Astrocyte of the hippocampus (primary cell): Measurements from ENCODE around the gene KRTAP10-9.
A peak's percentile ranks its signal among the peaks of the same experiment; 100 is the strongest.
"Not testable (repeated sequence)": the region's sequence is repeated elsewhere in the genome, so short reads cannot be mapped to it uniquely, and the experiment has no call there.

Experiments used
- DNase-seq: peaks from one replicate; pipeline ENCODE4 v3.0.0; 2011; ENCODE audit warnings: low read depth, low spot score

Gene KRTAP10-9

DNA sequence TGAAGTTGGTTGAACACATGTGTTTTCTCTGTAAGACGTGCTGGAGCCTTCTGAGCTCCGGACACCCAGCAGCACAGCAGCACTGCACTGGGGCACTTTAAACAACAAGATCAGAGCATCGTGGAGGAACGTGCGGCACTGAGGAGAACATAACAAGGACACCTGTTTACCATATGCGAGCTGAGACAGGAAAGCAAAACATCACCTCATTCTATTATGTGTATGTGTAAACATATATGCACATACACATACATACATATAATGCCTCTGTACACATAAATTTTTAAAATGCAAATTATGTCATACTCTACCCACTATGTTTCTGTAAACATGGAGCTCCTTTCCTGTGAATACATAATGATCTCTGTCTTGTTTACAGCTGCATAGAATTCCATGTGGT, 31.4 kb upstream of the KRTAP10-9 start:
- no peak for DNase-seq

DNA sequence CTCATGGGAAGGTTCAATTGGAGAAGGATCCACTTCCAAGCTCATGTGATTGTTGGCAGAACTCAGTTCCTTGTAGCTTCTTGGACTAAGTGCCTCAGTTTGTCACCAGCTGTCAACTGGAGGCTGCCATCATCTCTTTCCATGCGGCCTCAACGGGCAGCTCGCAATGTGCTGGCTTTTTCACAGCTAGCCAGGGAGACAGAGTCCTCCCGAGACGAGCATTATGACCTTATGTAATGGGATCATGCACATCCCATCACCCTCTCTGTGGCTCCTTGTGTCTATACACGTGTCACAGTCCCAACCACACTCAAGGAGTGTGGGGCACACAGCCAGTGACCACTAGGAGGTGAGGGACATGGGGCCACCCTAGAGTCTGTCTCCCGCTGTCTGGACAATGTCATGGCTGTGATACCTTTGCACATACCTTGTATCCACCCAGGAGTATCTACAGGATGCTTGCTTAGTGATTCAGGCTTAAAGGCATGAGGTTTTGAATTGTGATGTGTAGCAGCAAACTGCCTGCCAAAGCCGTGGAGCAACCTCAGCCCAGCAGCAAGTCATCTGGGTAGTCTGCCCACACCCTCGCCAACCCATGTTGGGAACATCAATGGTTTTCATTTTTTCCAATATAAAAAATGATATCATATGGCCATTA, 30.7 kb upstream of the KRTAP10-9 start:
- DNase-seq = peak; percentile 33

DNA sequence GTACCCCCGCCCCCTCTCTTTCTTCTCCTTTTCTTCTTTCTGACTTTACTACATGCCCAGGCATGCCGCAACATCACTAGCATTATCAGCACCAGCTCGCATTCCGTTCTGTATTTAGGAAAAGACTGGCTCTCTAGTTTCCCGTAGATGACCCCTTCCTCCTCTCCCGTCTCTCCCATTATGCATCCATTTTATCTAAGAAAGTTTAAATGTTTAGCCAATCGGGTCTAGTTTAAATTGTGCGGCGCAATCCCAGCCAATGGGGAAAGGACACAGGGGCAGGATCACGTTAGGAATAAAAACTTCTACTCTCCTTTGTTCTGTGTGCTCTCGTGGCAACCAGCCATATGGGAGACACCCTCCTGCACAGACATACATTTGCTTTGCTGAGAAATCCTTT, 28.8 kb upstream of the KRTAP10-9 start:
- DNase-seq = no peak

DNA sequence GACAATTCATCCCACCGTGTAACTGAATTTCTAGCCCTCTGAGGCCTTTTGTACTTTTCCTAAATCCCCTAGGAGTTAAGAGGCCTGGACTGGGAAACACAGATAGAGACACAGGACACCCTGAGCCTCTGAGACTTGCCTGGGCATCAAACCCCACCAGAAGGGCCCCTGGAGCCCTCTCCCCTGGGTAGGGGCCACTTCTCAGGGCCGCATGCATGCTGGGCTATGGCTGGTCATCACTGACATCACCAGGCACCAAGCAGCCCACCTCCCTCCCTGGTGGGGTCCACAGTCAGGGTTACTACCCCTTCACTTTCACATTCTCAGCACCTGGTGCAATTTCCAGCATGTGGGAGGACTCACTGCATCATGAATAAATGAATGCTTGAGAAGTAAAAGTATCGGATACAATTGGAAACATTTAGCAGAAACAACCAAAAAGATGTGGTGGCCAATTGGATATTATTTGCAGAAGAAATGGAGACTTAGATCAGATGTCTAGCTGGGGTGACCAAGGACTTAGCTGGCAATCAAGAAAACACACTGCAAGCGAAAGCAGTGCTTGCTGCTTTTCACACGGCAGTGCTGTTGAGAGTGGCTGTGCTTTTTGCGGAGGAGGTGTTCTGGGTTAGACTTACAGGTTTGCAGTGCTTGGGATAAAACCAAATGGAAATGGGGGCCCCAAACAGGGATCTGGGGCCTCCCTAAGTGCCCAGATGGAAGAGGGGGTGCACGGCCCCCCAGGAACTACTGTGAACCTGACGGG, 27.4 kb upstream of the KRTAP10-9 start:
- no peak for DNase-seq

DNA sequence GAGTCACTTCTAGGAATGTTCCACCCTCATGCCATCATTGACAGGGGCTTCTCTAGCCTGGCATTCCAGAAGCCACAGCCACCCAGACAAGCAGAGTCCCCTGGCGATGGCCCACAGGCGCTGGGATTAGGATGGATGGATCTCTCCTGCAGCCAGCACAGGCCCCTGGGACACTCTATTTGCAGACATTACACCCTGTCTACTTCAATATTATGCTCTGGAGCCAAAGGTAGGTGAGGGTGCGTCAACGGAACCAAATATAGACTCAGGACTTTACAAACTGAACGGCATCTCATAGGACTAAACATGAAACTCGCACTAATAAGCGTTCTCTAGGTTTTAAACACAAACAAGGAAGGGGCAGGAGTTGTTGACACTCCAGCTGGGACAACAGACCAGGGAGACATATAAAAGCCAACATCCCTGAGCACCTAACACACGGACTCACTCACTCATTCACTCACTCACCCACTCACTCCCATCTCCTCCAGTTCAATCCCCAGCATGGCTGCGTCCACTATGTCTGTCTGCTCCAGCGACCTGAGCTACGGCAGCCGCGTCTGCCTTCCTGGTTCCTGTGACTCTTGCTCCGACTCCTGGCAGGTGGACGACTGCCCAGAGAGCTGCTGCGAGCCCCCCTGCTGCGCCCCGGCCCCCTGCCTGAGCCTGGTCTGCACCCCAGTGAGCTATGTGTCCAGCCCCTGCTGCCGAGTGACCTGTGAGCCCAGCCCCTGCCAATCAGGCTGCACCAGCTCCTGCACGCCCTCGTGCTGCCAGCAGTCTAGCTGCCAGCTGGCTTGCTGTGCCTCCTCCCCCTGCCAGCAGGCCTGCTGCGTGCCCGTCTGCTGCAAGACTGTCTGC, 26.5 kb upstream of the KRTAP10-9 start, which contains the start of gene KRTAP10-7:
TSS of gene KRTAP10-7 (plus strand) at position 480 of the 861 bp plus-strand sequence. CDS start at position 505, 25 bp downstream.
- not testable (repeated sequence) for DNase-seq

DNA sequence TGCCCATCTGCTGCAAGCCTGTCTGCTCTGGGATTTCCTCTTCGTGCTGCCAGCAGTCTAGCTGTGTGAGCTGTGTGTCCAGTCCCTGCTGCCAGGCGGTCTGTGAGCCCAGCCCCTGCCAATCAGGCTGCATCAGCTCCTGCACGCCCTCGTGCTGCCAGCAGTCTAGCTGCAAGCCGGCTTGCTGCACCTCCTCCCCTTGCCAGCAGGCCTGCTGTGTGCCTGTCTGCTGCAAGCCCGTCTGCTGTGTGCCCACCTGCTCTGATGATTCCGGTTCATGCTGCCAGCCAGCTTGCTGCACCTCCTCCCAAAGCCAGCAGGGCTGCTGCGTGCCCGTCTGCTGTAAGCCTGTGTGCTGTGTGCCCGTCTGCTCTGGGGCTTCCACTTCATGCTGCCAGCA, 25.8 kb upstream of the KRTAP10-9 start:
- not testable (repeated sequence) for DNase-seq

DNA sequence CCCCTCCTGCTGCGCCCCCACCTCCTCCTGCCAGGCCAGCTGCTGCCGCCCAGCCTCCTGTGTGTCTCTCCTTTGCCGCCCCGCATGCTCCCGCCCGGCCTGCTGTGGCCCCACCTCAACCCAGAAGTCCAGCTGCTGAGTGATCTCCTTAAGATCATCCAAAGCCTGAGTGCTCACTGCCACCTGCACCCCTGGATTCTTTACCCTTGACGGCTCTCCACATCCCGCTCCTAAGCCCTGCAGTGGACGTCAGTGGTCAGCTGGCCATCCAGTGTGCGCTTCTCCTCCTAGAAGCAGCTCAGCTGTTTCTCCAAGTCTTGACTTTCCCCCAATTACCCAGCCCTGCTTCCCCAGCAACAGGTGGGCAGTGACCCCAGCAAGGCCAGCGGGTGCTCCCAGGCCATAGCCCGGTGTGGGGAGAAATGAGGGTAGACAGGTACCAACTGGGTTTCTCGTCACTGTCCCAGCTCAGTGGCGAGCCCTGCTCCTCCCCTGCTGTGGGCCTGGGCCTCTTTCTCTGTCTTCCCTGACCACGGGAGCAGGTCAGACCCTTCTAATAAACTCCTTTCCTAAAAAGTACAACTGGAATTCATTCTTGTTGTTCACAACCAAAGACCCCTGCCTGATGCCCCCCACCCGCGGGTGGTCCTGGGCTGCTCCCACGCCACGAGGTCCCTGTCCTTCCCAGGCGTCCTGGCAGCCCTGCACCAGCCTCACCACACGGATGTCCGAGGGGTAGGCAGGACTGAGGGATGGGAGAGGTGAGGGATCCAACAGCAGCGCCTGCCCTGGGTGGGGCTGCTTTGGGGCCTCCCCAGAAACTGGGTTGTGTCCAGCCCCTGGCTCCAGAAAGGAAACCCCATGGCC, 25.1 kb upstream of the KRTAP10-9 start:
- no peak for DNase-seq

DNA sequence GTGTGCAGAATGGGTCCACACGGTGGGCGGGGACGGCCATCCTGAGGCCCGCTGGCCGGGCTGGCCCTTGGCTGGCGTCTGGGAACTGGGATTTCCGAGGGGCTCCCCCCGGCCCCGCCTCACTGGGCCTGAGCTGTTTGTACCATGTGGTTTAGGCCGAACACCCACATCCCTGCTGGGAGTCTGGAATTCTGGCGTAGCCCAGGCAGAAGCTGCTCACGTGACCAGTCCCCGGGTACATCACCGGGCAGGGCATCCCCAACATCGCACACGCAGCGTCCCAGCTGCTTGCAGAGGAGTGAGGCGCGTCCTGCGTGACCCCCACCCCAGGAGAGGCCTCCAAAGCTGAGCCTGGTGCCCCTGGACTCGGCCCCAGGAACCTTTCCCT, 24.4 kb upstream of the KRTAP10-9 start:
- no peak for DNase-seq

DNA sequence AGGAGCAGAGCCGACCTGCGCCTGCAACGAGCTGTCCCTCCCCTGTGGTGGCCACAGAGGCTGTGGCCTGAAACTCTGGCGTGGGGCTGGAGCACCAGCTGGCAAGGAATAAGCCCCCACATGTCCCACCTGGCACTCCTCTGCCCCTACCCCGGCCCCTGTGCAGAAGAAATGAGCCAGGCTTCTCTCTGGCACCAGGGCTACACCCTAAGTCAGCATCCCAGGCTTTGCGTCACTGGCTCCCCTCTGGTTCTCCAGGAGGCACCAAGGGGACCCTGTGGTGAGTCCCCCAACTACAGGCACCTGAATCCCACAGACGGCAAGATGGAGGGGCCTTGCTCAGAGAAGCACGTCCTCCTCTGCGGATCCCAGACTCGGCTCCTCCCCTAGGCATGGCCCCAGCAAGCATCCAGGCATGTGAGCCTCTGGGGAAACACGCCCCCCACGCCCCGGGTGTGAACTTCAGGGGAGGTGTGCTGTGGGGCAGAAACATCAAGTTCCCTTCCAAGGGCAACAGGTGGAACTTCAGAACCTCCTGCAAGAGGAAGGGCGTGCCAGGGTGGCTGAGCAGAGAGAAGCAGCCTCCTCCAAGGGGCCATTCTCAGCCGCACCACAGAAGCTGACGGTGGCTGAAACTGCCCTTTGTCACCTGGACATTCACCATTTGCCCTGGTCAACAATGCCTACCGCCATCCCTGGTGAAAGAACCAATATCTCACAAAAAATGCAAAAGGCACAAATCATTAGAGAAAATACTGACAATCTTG, 23.6 kb upstream of the KRTAP10-9 start:
- no peak for DNase-seq

DNA sequence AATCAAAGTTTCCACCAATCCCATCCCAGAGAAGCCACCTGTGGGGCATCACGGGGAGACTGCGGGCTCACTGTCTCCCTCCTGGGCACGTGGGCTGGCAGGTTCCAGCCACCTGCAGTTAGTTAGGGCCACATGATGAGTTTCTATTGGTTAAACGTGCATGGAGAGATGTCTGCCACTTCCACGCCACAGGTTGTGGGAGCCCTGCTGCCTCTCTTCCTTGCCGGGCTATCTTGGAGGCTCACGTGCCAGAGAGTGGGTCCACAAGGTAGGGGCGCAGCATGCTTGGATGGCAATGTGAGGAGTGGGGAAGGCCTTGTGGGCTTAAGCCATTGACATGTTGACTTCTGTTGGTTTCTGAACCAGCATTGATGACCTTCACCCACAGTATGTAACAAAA, 23.0 kb upstream of the KRTAP10-9 start:
- no peak for DNase-seq

DNA sequence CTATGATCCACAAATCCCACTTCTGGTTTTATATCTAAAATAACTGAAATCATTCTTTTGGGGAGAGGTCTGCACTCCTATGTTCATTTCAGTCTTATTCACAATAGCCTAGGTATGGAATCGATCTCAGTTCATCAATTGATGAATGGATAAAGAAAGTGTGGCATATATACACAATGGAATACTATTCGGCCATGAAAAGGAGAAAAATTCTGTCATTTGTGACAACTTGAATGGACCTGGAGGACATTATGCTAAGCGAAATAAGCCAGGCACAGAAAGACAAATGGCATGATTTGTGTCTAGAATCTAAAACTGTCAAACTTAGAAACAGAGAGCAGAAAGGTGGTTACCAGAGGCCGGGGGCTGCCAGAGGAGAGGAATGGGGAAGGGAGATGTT, 20.4 kb upstream of the KRTAP10-9 start:
- no peak for DNase-seq

DNA sequence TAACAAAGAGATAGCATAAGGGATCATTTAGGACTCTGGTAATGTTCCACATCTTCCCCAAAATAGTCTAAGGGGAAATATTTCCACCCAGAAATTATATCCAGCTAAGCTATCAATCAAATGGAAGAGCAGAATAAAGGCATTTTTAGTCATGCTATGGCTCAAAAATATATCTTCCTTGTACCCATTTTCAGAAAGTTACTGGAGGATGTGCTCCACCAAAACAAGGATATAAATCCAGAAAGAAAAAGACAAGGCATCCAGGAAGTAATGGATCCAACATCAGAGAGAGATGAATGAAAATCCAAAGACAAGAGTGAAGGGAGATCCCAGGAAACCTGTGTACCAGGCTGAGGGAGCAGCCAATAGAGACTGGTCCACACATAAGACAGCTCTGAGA, 17.7 kb upstream of the KRTAP10-9 start:
- no peak for DNase-seq

DNA sequence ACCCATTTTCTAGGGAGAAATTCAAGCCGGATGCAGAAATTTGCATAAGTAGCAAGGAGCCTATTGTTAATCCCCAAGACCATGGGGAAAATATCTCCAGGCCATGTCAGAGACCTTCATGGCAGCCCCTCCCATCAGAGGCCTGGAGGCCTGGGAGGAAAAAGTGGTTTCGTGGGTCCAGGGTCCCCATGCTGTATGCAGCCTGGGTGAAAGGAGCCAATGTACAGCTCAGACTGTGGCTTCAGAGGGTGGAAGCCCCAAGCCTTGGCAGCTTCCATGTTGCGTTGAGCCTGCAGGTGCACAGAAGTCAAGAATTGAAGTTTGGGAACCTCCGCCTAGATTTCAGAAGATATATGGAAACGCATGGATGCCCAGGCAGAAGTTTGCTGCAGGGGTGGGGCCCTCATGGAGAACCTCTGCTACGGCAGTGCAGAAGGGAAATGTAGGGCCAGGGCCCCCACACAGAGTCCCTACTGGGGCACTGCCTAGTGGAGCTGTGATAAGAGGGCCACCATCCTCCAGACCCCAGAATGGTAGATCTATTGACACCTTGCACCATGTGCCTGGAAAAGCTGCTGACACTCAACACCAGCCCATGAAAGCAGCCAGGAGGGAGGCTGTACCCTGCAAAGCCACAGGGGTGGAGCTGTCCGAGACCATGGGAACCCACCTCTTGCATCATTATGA, 16.6 kb upstream of the KRTAP10-9 start:
- not testable (repeated sequence) for DNase-seq

DNA sequence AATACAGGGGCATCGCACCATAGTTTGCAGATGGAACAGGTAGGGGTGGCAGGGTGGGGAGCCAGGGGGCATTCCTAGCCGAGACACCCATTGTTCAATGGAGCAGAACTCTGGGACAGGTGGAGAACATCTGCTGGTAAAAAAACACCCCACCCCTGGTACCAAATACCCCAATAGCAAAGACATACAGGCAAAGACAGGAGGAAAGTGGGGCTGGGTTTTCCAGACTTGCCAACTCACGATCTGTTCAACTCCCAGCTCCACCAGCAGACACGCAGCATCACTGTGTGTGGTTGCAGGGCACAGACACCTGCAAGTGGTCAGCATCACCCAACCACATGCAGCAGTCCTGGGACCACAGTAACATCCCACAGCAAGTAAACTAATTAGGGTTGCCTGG, 15.3 kb upstream of the KRTAP10-9 start:
- no peak for DNase-seq

DNA sequence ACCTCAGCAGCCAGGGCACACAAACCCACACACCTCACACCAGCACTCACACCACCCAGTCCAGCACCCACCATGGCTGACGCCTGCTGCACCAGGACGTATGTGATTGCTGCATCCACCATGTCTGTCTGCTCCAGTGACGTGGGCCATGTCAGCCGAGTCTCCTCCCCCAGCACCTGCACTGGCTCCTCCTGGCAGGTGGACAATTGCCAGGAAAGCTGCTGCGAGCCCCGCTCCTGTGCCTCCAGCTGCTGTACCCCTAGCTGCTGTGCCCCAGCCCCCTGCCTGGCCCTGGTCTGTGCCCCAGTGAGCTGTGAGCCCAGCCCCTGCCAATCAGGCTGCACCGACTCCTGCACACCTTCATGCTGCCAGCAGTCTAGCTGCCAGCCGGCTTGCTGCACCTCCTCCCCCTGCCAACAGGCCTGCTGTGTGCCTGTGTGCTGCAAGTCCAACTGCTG, 14.8 kb upstream of the KRTAP10-9 start, which contains the start of gene KRTAP10-8:
TSS of gene KRTAP10-8 (plus strand) at position 51 of the 458 bp plus-strand sequence. CDS start at position 73, 22 bp downstream.
- DNase-seq = no peak

DNA sequence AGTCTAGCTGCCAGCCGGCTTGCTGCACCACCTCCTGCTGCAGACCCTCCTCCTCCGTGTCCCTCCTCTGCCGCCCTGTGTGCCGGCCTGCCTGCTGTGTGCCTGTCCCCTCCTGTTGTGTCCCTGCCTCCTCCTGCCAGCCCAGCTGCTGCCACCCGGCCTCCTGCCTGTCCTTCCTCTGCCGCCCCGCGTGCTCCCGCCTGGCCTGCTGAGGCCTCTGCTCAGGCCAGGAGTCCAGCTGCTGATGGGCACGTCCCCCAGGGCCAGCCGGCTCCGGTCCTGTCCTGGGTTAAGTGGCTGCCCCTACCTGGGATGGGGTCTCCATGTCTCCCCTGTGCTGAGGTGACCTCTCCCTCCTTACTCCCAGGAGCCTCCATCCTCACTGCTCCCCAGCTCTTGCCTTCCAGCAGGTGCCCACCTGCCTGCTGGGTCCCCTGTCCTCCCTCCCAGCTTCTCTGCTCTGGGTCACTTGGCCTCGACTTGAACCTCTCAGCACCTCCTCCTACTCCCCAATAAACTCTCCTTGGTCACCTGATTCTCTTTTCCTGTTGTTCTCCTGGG, 14.1 kb upstream of the KRTAP10-9 start:
- no peak for DNase-seq

DNA sequence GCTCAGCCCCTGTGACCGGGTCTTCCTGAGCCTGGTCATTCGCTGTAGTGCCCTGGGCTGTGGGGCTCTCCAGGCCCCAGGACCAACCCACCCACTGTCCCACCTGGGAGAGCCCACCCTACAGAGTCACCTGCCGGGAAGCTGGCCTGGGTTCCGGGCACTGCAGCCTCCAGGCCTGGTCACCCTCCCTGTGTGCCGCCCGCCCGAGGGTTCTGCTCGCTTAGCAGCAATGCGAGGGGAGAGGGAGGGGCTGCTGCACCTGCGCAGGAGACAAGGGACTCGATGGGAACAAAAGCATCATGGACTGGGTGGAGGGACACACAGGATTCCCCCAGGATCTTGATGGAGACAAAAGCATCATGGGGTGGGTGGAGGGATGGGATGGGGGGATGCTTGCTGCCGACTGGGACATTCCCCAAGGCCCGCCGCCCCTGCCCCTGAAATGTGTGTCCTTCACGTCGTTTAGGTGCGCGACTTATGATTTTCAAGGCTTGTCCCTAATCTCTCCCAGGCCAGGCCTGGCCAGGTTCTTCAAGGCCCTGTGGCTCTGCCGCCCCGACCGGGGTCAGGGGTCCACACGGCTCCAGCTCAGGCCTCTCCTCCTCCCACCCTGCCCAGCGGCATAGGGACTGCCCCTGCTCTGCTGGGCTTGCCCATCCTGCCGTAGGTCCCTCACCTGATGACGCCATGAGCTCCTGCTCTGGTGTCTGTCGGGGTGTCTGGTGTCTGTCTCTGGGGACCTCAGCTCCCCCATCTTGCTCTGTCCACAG, 13.3 kb upstream of the KRTAP10-9 start:
- no peak for DNase-seq

DNA sequence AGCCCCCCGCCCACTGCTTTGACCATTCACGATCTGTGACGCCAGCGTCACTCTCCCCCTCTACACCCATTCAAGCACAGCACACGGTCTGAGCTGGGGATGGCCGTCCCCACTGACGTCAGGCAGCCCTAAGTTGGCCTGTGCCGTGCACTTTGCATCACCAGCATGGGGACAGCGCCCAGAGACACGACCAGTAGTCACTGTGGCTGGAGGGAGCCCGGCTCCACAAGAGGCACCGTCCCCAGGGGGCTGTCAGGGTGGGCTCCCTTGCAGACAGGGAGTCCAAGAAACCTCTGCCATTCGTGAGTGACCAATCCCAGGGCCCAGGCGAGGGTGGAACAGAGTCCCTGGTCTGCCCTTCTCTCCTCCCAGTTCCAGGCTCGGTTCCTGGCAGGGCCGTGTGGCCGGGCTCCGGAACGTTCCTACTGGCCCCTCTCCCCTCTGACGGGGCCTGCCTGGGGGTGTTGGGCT, 12.7 kb upstream of the KRTAP10-9 start:
- DNase-seq = no peak
